H9 (cell line): ENCODE data around the gene RGS2. TPM values are rescaled to one million over a fixed set of nuclear protein-coding genes. Genes with fewer than 3 reads are reported as not detected.

Experiments used
- DNase-seq: peaks from one replicate; pipeline ENCODE4 v3.0.0-alpha.2; 2017
- H2AFZ ChIP-seq: one replicate; pipeline ENCODE4 v1.6.1; 2013; ENCODE audit warnings: mild to moderate bottlenecking, low read length, control low read depth, moderate library complexity
- H2AK5ac ChIP-seq: 2 replicates; pipeline ENCODE4 v1.6.1; 2013; ENCODE audit warnings: low read length, control low read depth, mixed read lengths; ENCODE audit not compliant: insufficient read length
- H2BK120ac ChIP-seq: one replicate; pipeline ENCODE4 v1.6.1; 2013; ENCODE audit warnings: low read depth, mild to moderate bottlenecking, low read length, control low read depth, inconsistent platforms; ENCODE audit not compliant: poor library complexity, severe bottlenecking
- H2BK12ac ChIP-seq: 2 replicates; pipeline ENCODE4 v1.6.1; 2013; ENCODE audit warnings: low read length, control low read depth, mixed read lengths, low read depth; ENCODE audit not compliant: insufficient read length
- H2BK15ac ChIP-seq: 2 replicates; pipeline ENCODE4 v1.6.1; 2013; ENCODE audit warnings: low read depth, low read length, control low read depth
- H2BK20ac ChIP-seq: one replicate; pipeline ENCODE4 v1.6.1; 2013; ENCODE audit warnings: low read depth, mild to moderate bottlenecking, low read length, control low read depth, inconsistent platforms; ENCODE audit not compliant: poor library complexity, severe bottlenecking
- H2BK5ac ChIP-seq: 2 replicates; pipeline ENCODE4 v1.6.1; 2013; ENCODE audit warnings: low read length, control low read depth, mixed read lengths; ENCODE audit not compliant: insufficient read length
- H3K14ac ChIP-seq: 2 replicates; pipeline ENCODE4 v1.6.1; 2013; ENCODE audit warnings: low read length, control low read depth; ENCODE audit not compliant: insufficient read depth
- H3K18ac ChIP-seq: 2 replicates; pipeline ENCODE4 v1.6.1; 2013; ENCODE audit warnings: low read depth, mild to moderate bottlenecking, mixed read lengths, low read length, control low read depth; ENCODE audit not compliant: insufficient read length
- H3K23ac ChIP-seq: 2 replicates; pipeline ENCODE4 v1.6.1; 2013; ENCODE audit warnings: low read length, control low read depth, mixed read lengths, low read depth; ENCODE audit not compliant: insufficient read length
- H3K23me2 ChIP-seq: 2 replicates; pipeline ENCODE4 v1.6.1; 2013; ENCODE audit warnings: low read depth, mild to moderate bottlenecking, mixed read lengths, low read length, control low read depth; ENCODE audit not compliant: insufficient read length, poor library complexity, severe bottlenecking
- H3K27ac ChIP-seq: 2 replicates; pipeline ENCODE4 v1.5.1; 2013; ENCODE audit warnings: low read length, control low read depth, mixed read lengths, low read depth; ENCODE audit not compliant: insufficient read length
- H3K27me3 ChIP-seq: 2 replicates; pipeline ENCODE4 v1.6.1; 2013; ENCODE audit warnings: low read length, control low read depth, inconsistent platforms; ENCODE audit not compliant: insufficient read depth
- H3K4ac ChIP-seq: 2 replicates; pipeline ENCODE4 v1.6.1; 2013; ENCODE audit warnings: low read depth, mild to moderate bottlenecking, control low read depth, inconsistent platforms, low read length, moderate library complexity
- H3K4me1 ChIP-seq: 2 replicates; pipeline ENCODE4 v1.6.1; 2013; ENCODE audit warnings: low read length, control low read depth, inconsistent platforms; ENCODE audit not compliant: insufficient read depth
- H3K4me2 ChIP-seq: 2 replicates; pipeline ENCODE4 v1.6.1; 2013; ENCODE audit warnings: low read length, control low read depth, mixed read lengths; ENCODE audit not compliant: insufficient read length, insufficient read depth
- H3K56ac ChIP-seq: 2 replicates; pipeline ENCODE4 v1.6.1; 2013; ENCODE audit warnings: low read depth, mild to moderate bottlenecking, mixed read lengths, low read length, control low read depth; ENCODE audit not compliant: insufficient read length
- H3K79me1 ChIP-seq: 2 replicates; pipeline ENCODE4 v1.6.1; 2013; ENCODE audit warnings: low read depth, mild to moderate bottlenecking, moderate library complexity, low read length, control low read depth, inconsistent platforms; ENCODE audit not compliant: insufficient read depth, poor library complexity, severe bottlenecking
- H3K79me2 ChIP-seq: 2 replicates; pipeline ENCODE4 v1.6.1; 2013; ENCODE audit warnings: low read length, control low read depth, inconsistent platforms; ENCODE audit not compliant: insufficient read depth
- H3K9ac ChIP-seq: 2 replicates; pipeline ENCODE4 v1.6.1; 2013; ENCODE audit warnings: low read length, control low read depth, mixed read lengths; ENCODE audit not compliant: insufficient read length; ENCODE audit errors: extremely low read depth
- H3K9me3 ChIP-seq: one replicate; pipeline ENCODE4 v1.6.1; 2013; ENCODE audit warnings: low read depth, low read length, inconsistent platforms; ENCODE audit not compliant: control insufficient read depth
- H3T11ph ChIP-seq: one replicate; pipeline ENCODE4 v1.6.1; 2013; ENCODE audit warnings: mild to moderate bottlenecking, low read length, control low read depth, inconsistent platforms
- H4K20me1 ChIP-seq: one replicate; pipeline ENCODE4 v1.6.1; 2013; ENCODE audit not compliant: control insufficient read depth, insufficient read length, insufficient read depth
- H4K5ac ChIP-seq: 2 replicates; pipeline ENCODE4 v1.6.1; 2013; ENCODE audit warnings: low read depth, mild to moderate bottlenecking, mixed read lengths, low read length, control low read depth; ENCODE audit not compliant: insufficient read length
- H4K8ac ChIP-seq: replicated peaks from 2 replicates; pipeline ENCODE4 v1.6.1; 2013; ENCODE audit warnings: low read length, control low read depth, mixed read lengths, low read depth; ENCODE audit not compliant: insufficient read length
- H4K91ac ChIP-seq: 2 replicates; pipeline ENCODE4 v1.6.1; 2013; ENCODE audit warnings: low read depth, mild to moderate bottlenecking, moderate library complexity, mixed read lengths, low read length, control low read depth; ENCODE audit not compliant: insufficient read length
- H3K27ac Mint-ChIP-seq, 3 experiments: 2 replicates in 2 of 3; 3 replicates in 1 of 3; pipeline ENCODE4 v1.8.0; 2020 to 2021; ENCODE audit warnings: mixed read lengths in 3 of 3, mild to moderate bottlenecking in 1 of 3, moderate library complexity in 1 of 3
- H3K27me3 Mint-ChIP-seq: 2 replicates; pipeline ENCODE4 v1.8.0; 2021; ENCODE audit warnings: low read depth, mild to moderate bottlenecking, moderate library complexity, mixed read lengths
- H3K36me3 Mint-ChIP-seq, 3 experiments: 2 replicates in 2 of 3; 3 replicates in 1 of 3; pipeline ENCODE4 v1.8.0; 2020 to 2021; ENCODE audit warnings: low read depth in 3 of 3, mixed read lengths in 3 of 3; ENCODE audit not compliant: insufficient read depth in 1 of 3
- H3K4me1 Mint-ChIP-seq, 2 experiments: 2 replicates each; pipeline ENCODE4 v1.8.0; 2020; ENCODE audit warnings: mixed read lengths in 2 of 2
- H3K4me3 Mint-ChIP-seq, 2 experiments: 2 replicates in 1 of 2; 3 replicates in 1 of 2; pipeline ENCODE4 v1.8.0; 2020 to 2021; ENCODE audit warnings: mild to moderate bottlenecking in 2 of 2, mixed read lengths in 2 of 2, moderate library complexity in 1 of 2
- H3K9me3 Mint-ChIP-seq, 2 experiments: 2 replicates in 1 of 2; 3 replicates in 1 of 2; pipeline ENCODE4 v1.8.0; 2020; ENCODE audit warnings: mild to moderate bottlenecking in 2 of 2, mixed read lengths in 2 of 2, moderate library complexity in 1 of 2
- CTCF ChIP-seq: fragments of 200-600 bp; sonication (generic); conservative IDR thresholded peaks from 3 replicates; pipeline ENCODE4 v1.8.0; 2021; ENCODE audit warnings: antibody characterized with exemption, mild to moderate bottlenecking
- WGBS: extraction: QIAGEN DNeasy Blood & Tissue Kit; methylation state at CpG from one replicate; pipeline ENCODE4 v1.1.7; 2013; ENCODE audit warnings: missing lambda C conversion rate, low lambda C conversion rate, mixed read lengths; ENCODE audit not compliant: insufficient read length; ENCODE audit errors: extremely low coverage; 5-methylcytosine and 5-hydroxymethylcytosine counted together
- total RNA-seq: library from RNA; stranded (reverse); gene quantifications from 2 replicates; pipeline ENCODE4 v1.2.1, GENCODE V29; 2021

Gene RGS2
- total RNA-seq, 1 experiment from 2014 or later, result 13.9 TPM

- WGBS, result no CpG with 5 or more reads among the region's 6 CpGs
- TF ChIP-seq CTCF, result no peak
- H2BK120ac ChIP-seq, result no peak overlapping the region
- H3K23me2 ChIP-seq, result no peaks in the 10 kb centered on the region
- Mint-ChIP-seq H3K9me3 (peaks cover 3 to 7% of the 10 kb centered on the region in 2 experiments; a peak in 4 of 5 replicates), H3K27ac (0 out of 7 replicates have a peak overlapping the region, but pooled peaks of 1 of the 3 experiments have one; percentile 20), H3K27me3 (no peaks in the 10 kb centered on the region), H3K36me3 (peaks cover 0 to 2% (median 0%) of the 10 kb centered on the region in 3 experiments; a peak in 3 of 7 replicates), H3K4me1 (no peaks in the 10 kb centered on the region), H3K4me3 (no peak overlapping the region)
- no peaks in the 10 kb centered on the region for H3K79me1 ChIP-seq
- no peak overlapping the region for H2BK12ac ChIP-seq
- no peaks in the 10 kb centered on the region for H4K20me1 ChIP-seq
- no peak overlapping the region for H3K18ac ChIP-seq
- H2BK5ac ChIP-seq, result no peak overlapping the region
- H3K4me2 ChIP-seq, result no peak overlapping the region
- no peak overlapping the region for H2BK15ac ChIP-seq
- no peak overlapping the region for H3K56ac ChIP-seq
- no peak overlapping the region for H2AFZ ChIP-seq
- H3K27me3 ChIP-seq, result no peaks in the 10 kb centered on the region
- no peak overlapping the region for H3K4ac ChIP-seq
- no peak overlapping the region for H3K14ac ChIP-seq
- H4K91ac ChIP-seq, result no peak overlapping the region
- DNase-seq, result no peak
- no peaks in the 10 kb centered on the region for H3K4me1 ChIP-seq
- H3T11ph ChIP-seq, result no peak overlapping the region
- no peak overlapping the region for H3K9ac ChIP-seq
- no peaks in the 10 kb centered on the region for H3K79me2 ChIP-seq
- H2AK5ac ChIP-seq, result no peak overlapping the region
- no peak overlapping the region for H3K27ac ChIP-seq
- H4K8ac ChIP-seq, result no peak overlapping the region
- no peak overlapping the region for H2BK20ac ChIP-seq
- H3K23ac ChIP-seq, result no peak overlapping the region
- H3K9me3 ChIP-seq, result no peaks in the 10 kb centered on the region
- no peak overlapping the region for H4K5ac ChIP-seq
Measured at GRCh38 chr1:192783791-192784190, 25.0 kb upstream of the RGS2 start.
